Forelimb muscle (tissue), 1 donor: ENCODE data around the gene DMAC2. TPM values are rescaled to one million over a fixed set of nuclear protein-coding genes. Genes with fewer than 3 reads are reported as not detected.
A peak's percentile ranks its signal among the peaks of the same experiment; 100 is the strongest.
"Not testable (repeated sequence)": the region's sequence is repeated elsewhere in the genome, so short reads cannot be mapped to it uniquely, and the experiment has no call there.

Experiments used
- DNase-seq: peaks from one replicate; pipeline ENCODE4 v3.0.0-alpha.2; 2013; ENCODE audit warnings: low read depth
- polyA plus RNA-seq: library from polyadenylated mRNA; unstranded; fragments of 120-200 nt; gene quantifications from one replicate; pipeline ENCODE4 v1.2.1, GENCODE V29; 2013; ENCODE audit not compliant: insufficient read length

DMAC2 gene
- polyA plus RNA-seq, 1 donor: 42.9 TPM

DNA sequence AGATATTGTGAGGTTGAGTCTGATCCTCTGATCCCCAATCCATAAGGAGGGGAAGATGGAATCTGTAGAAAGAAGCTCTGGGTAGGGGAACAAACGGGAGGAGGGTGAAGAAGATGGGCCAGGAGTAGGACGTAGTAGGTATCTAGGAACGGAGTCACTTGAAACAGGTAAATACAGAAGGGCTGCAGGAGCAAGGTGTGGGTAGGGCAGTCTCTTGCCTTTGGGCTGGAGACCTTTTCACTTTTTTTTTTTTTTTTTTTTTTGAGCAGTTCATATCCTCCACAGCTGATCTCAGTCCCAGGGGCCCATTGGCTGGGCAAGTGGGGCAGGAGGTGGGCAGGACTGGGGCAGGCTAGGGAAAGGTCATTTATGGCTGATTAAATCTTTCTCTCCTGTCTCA, 40.6 kb downstream of the DMAC2 start:
- no peak for DNase-seq

- DNase-seq: no peak
These were observed 41.1 kb downstream of the DMAC2 start for GRCh38 chr19:41398598-41398997.

DNA sequence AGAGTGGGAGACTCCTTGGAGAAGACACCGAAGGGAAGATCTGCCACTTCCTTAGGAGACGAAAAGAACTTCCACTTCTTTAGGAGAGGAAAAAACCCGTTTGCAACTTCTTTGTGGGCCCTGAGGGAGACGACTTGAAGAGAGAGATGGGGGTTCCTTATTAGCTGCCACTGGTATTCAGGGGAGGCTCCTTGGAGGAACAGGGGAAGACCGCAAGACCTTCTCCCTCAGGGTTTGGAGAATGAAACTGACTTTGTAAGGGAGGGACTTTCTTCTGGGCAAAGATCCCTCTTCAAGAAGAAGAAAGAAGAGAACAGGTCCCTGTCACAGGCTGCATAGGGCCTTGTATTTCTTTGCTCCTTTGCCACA, 41.7 kb downstream of the DMAC2 start:
- no peak for DNase-seq

DNA sequence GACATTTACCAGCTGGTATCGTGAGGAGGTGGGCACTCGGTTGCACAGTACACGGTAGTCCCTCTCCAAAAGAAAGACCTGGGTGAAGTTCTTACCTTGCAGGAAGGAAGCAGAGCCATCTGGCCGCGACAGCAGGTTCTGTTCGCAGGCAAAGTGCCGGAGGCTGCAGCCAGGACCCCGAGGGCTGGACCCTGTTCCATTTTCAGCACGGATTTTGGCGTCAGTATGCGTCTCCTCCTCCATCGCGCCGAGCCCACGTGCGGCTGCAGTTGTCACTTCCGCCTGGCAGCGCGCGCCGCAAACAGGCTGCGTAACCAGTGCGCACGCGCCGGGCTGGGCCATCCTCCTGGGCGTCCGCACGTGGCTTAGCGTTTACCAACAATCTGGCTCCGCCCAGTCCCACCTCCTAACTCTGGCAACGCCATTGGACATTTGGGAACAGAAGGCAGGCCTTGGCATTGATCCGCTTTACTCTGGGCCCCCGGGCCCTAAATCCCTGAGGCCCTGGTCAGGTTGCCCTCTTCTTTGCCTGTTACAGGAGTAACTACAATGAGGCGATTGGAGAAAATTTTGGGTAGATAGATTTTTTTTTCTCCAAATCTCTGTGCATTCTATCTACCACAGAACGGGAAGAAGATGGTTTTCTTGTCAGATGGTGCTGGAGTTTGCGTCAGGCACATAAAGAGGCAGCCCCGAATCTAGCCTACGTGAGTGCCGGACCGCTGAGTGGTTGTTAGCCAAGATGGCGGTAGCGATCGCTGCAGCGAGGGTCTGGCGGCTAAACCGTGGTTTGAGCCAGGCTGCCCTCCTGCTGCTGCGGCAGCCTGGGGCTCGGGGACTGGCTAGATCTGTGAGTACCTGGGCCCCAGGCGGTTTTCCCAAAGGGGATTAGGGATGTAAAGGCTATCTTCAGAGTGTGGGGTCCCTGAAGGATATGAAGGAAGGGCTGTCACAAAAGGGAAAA, 42.3 kb downstream of the DMAC2 start, which contains the start of the genes BCKDHA and EXOSC5:
BCKDHA (plus strand) TSS at position 733 of the 964 bp plus-strand sequence; CDS start at position 743, 10 bp downstream.
EXOSC5 (minus strand) TSS at position 274 of the 964 bp plus-strand sequence; CDS start at position 243, 31 bp downstream.
- peak; percentile 100 for DNase-seq

GRCh38 chr19:41395355-41395754, 44.4 kb downstream of the DMAC2 start:
- DNase-seq: no peak

- DNase-seq: no peak
These were observed 46.9 kb downstream of the DMAC2 start for GRCh38 chr19:41392775-41393174.

DNA sequence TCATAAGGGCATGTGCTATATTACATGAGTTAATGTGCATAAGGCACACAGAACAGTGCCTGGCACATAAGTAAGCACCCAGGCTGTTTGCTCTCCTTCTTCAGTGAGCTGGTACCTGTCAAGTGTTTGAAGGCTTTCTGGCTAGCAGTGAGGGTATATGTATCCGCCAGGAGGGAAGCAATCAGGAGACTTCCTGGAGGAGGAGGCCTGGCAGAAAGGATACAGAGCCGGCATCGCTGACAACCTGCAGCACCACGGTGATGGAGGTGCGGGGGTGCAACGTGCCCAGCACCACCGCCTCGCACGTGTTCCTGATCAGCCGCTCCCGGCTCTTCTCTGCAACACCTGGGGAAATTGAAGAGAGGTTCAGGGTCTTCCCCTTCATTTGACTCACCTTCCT, 48.1 kb downstream of the DMAC2 start:
- no peak for DNase-seq

GRCh38 chr19:41386442-41386841, 53.3 kb downstream of the DMAC2 start:
- DNase-seq: no peak

GRCh38 chr19:41384351-41384750, 55.4 kb downstream of the DMAC2 start:
- DNase-seq: no peak

DNA sequence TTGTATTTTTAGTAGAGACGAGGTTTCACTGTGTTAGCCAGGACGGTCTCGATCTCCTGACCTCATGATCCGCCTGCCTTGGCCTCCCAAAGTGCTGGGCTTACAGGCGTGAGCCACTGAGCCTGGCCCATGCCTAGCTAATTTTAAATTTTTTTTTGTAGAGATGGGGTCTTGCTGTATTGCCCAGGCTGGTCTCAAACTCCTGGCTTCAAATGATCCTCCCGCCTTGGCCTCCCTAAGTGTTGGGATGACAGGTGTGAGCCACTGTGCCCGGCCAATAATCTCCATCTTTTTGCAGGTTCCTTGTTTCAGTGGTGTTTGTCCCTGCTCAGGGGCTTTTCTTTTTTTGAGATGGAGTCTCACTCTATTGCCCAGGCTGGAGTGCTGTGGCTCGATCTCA, 58.2 kb downstream of the DMAC2 start:
- DNase-seq: not testable (repeated sequence)

Other genes starting within 250 kb of the DMAC2 start
- gene CYP2S1, start 246.7 kb downstream of the DMAC2 start, polyA plus RNA-seq: 0.29 TPM
- gene AXL, start 220.7 kb downstream of the DMAC2 start, polyA plus RNA-seq: 28.7 TPM
- gene HNRNPUL1, start 175.5 kb downstream of the DMAC2 start, polyA plus RNA-seq: 145 TPM
- 37.3 TPM for gene CCDC97, start 129.7 kb downstream of the DMAC2 start, polyA plus RNA-seq
- gene TGFB1, start 86.0 kb downstream of the DMAC2 start, polyA plus RNA-seq: 19.6 TPM
- gene B9D2, start 75.8 kb downstream of the DMAC2 start, polyA plus RNA-seq: 2.8 TPM
- 6.6 TPM for gene TMEM91, start 63.4 kb downstream of the DMAC2 start, polyA plus RNA-seq
- 17.0 TPM for gene EXOSC5, start 42.6 kb downstream of the DMAC2 start, polyA plus RNA-seq
- 28.8 TPM for gene BCKDHA, start 42.1 kb downstream of the DMAC2 start, polyA plus RNA-seq
- gene B3GNT8, start 12.5 kb downstream of the DMAC2 start, polyA plus RNA-seq: 1.8 TPM
- gene ERICH4, start 3.2 kb upstream of the DMAC2 start, polyA plus RNA-seq: 0.19 TPM
- gene CEACAM21, start 136.3 kb upstream of the DMAC2 start, polyA plus RNA-seq: 0.82 TPM
- gene CEACAM4, start 187.2 kb upstream of the DMAC2 start, polyA plus RNA-seq: 0.16 TPM
- gene CEACAM7, start 248.4 kb upstream of the DMAC2 start, polyA plus RNA-seq: not detected